ENCODE results near the gene PPM1G.
"Not testable (repeated sequence)": the region's sequence is repeated elsewhere in the genome, so short reads cannot be mapped to it uniquely, and the experiment has no call there.

PPM1G gene

GRCh38 chr2:27409321-27410073 is at the start of gene PPM1G:
PPM1G (minus strand) TSS chr2:27409591; CDS start chr2:27409422, 169 bp downstream.
- peak; percentile 98 for DNase-seq (ENCODE audit: low spot score)

GRCh38 chr2:27453968-27454367 is 44.6 kb upstream of the PPM1G start:
- DNase-seq (ENCODE audit: low spot score): no peak

- DNase-seq (ENCODE audit: low spot score): no peak
Measured at GRCh38 chr2:27451095-27451494, 41.7 kb upstream of the PPM1G start.

- no peak for DNase-seq (ENCODE audit: low spot score)
Measured at GRCh38 chr2:27448381-27448780, 39.0 kb upstream of the PPM1G start.

GRCh38 chr2:27446057-27446456 is 36.7 kb upstream of the PPM1G start:
- DNase-seq (ENCODE audit: low spot score): no peak

- DNase-seq (ENCODE audit: low spot score): no peak
Measured at GRCh38 chr2:27445615-27446014, 36.2 kb upstream of the PPM1G start.

- DNase-seq (ENCODE audit: low spot score): no peak
Measured at GRCh38 chr2:27445155-27445554, 35.8 kb upstream of the PPM1G start.

- DNase-seq (ENCODE audit: low spot score): peak; percentile 20
Measured at GRCh38 chr2:27442920-27443282, 33.5 kb upstream of the PPM1G start.

GRCh38 chr2:27441958-27442919 is 32.8 kb upstream of the PPM1G start, which contains the start of gene KRTCAP3:
KRTCAP3 (plus strand) TSS chr2:27442381; CDS start chr2:27442413, 32 bp downstream.
- peak; percentile 17 for DNase-seq (ENCODE audit: low spot score)

- DNase-seq (ENCODE audit: low spot score): no peak
Measured at GRCh38 chr2:27441226-27441926, 32.0 kb upstream of the PPM1G start.

GRCh38 chr2:27435628-27436027 is 26.2 kb upstream of the PPM1G start:
- DNase-seq (ENCODE audit: low spot score): no peak

GRCh38 chr2:27431395-27431794 is 22.0 kb upstream of the PPM1G start:
- DNase-seq (ENCODE audit: low spot score): peak; percentile 29

GRCh38 chr2:27428978-27429541 is 19.7 kb upstream of the PPM1G start:
- DNase-seq (ENCODE audit: low spot score): peak; percentile 97

GRCh38 chr2:27428213-27428977 is 19.0 kb upstream of the PPM1G start, which contains the start of gene NRBP1:
NRBP1 (plus strand) TSS chr2:27428631; CDS start chr2:27433274, 4,643 bp downstream.
- DNase-seq (ENCODE audit: low spot score): peak; percentile 98

- no peak for DNase-seq (ENCODE audit: low spot score)
Measured at GRCh38 chr2:27427863-27428212, 18.4 kb upstream of the PPM1G start.

GRCh38 chr2:27425039-27425438 is 15.6 kb upstream of the PPM1G start:
- not testable (repeated sequence) for DNase-seq (ENCODE audit: low spot score)

- DNase-seq (ENCODE audit: low spot score): no peak
Measured at GRCh38 chr2:27422958-27423357, 13.6 kb upstream of the PPM1G start.

GRCh38 chr2:27421660-27422250 is 12.4 kb upstream of the PPM1G start:
- no peak for DNase-seq (ENCODE audit: low spot score)

- DNase-seq (ENCODE audit: low spot score): no peak
Measured at GRCh38 chr2:27420996-27421395, 11.6 kb upstream of the PPM1G start.

GRCh38 chr2:27416151-27416550 is 6.8 kb upstream of the PPM1G start:
- DNase-seq (ENCODE audit: low spot score): no peak

Measured in GM03348 (cell line).